Neural progenitor cell (in vitro differentiated cells): ENCODE results near the gene CTNNA3. TPM values are rescaled to one million over a fixed set of nuclear protein-coding genes. Genes with fewer than 3 reads are reported as not detected.

ENCODE experiments used
- DNase-seq: peaks from one replicate; pipeline ENCODE4 v3.0.0-alpha.2; 2016; ENCODE audit warnings: low spot score
- H2AFZ ChIP-seq: fragments of 200-600 bp; sonication (generic); replicated peaks from 2 replicates; pipeline ENCODE4 v1.6.1; 2016; ENCODE audit warnings: antibody characterized with exemption
- H3F3A ChIP-seq: fragments of 200-600 bp; sonication (generic); 2 replicates; pipeline ENCODE4 v1.6.1; 2016; ENCODE audit warnings: antibody characterized with exemption, low read depth
- H3K27ac ChIP-seq: fragments of 200-600 bp; sonication (generic); 2 replicates; pipeline ENCODE4 v1.5.1; 2016; ENCODE audit warnings: mild to moderate bottlenecking
- H3K27me3 ChIP-seq: fragments of 200-600 bp; sonication (generic); 2 replicates; pipeline ENCODE4 v1.6.1; 2016; ENCODE audit warnings: mild to moderate bottlenecking, moderate library complexity
- H3K36me3 ChIP-seq: fragments of 200-600 bp; sonication (generic); 2 replicates; pipeline ENCODE4 v1.5.1; 2016
- H3K4me1 ChIP-seq: fragments of 200-600 bp; sonication (generic); 2 replicates; pipeline ENCODE4 v1.6.1; 2016; ENCODE audit warnings: mixed run types
- H3K4me2 ChIP-seq: fragments of 200-600 bp; sonication (generic); 2 replicates; pipeline ENCODE4 v1.6.1; 2016
- H3K4me3 ChIP-seq: fragments of 200-600 bp; sonication (generic); 2 replicates; pipeline ENCODE4 v1.5.1; 2016
- H3K79me2 ChIP-seq: fragments of 200-600 bp; sonication (generic); 2 replicates; pipeline ENCODE4 v1.6.1; 2016; ENCODE audit warnings: low read depth
- H3K9ac ChIP-seq: fragments of 200-600 bp; sonication (generic); 2 replicates; pipeline ENCODE4 v1.6.1; 2016
- H3K9me3 ChIP-seq: fragments of 200-600 bp; sonication (generic); 2 replicates; pipeline ENCODE4 v1.5.1; 2016; ENCODE audit warnings: low read depth
- H4K20me1 ChIP-seq: fragments of 200-600 bp; sonication (generic); 2 replicates; pipeline ENCODE4 v1.6.1; 2016; ENCODE audit warnings: low read depth
- H3K27ac Mint-ChIP-seq: 3 replicates; pipeline ENCODE4 v1.8.0; 2021; ENCODE audit warnings: mixed read lengths
- H3K27me3 Mint-ChIP-seq: 2 replicates; pipeline ENCODE4 v1.8.0; 2022; ENCODE audit warnings: low read depth, mild to moderate bottlenecking, inconsistent platforms, moderate library complexity, mixed read lengths; ENCODE audit not compliant: insufficient read depth
- H3K36me3 Mint-ChIP-seq: 3 replicates; pipeline ENCODE4 v1.8.0; 2021; ENCODE audit warnings: mixed read lengths
- H3K4me1 Mint-ChIP-seq: 3 replicates; pipeline ENCODE4 v1.8.0; 2021; ENCODE audit warnings: mixed read lengths
- H3K4me3 Mint-ChIP-seq: 3 replicates; pipeline ENCODE4 v1.8.0; 2021; ENCODE audit warnings: mild to moderate bottlenecking, moderate library complexity, mixed read lengths
- H3K9me3 Mint-ChIP-seq: 3 replicates; pipeline ENCODE4 v1.8.0; 2020; ENCODE audit warnings: mixed read lengths
- EZH2 ChIP-seq: fragments of 200-600 bp; sonication (generic); IDR thresholded peaks from 2 replicates; pipeline ENCODE4 v1.6.1; 2017; ENCODE audit warnings: antibody characterized with exemption, mild to moderate bottlenecking, moderate library complexity
- EZH2phosphoT487 ChIP-seq: fragments of 200-600 bp; sonication (generic); IDR thresholded peaks from 2 replicates; pipeline ENCODE4 v1.6.1; 2017; ENCODE audit warnings: antibody characterized with exemption
- total RNA-seq: library from RNA; depleted of rRNA; stranded (reverse); fragments of >200 nt; gene quantifications from 2 replicates; pipeline ENCODE4 v1.2.3, GENCODE V29; 2015; ENCODE audit warnings: low replicate concordance
- TF ChIP-seq, protein P1 (sequence below): fragments of 200-600 bp; sonication (generic); IDR thresholded peaks from 2 replicates; pipeline ENCODE4 v1.5.1; 2017; ENCODE audit warnings: antibody characterized with exemption, mild to moderate bottlenecking

The CTNNA3 gene
- total RNA-seq, 1 donor from 2014 or later = 12.9 TPM

DNA sequence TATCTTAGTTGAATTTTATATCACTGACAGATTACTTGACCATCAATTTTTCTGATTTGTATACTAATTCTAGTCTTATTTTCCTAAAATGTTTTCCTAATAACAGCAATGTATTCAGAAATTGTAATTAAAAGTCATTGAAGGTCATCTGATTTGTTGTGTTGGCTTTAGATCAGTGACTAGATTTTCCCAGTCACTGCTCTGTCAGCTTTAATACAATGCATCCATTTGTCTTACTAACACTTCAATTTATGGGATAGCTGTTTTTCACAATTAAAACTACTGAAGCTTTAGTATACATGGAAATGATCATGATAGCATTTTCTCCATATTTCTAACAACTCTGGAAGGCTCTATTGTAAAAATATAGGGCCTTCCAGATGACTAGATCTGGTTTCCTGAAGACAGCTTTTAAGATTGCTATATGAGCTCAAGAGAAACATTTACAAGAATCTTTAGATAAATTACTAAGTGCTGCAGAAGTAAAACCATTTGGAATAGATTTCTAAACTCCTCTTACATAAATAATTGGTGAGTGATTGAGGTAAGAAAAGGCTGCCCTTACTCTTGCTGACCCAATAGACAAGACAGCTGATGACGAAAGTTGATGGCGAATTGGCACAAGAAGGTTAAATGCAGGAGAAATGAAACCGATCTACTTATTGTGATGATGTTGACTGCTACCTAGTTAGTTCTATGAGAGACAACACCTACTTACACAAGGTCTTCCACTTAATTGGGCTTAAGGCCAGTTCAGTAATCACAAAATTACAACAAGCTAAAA lies 696.0 kb downstream of the CTNNA3 start:
- no peak overlapping the region for H3K4me3 ChIP-seq
- H3K9me3 ChIP-seq = no peaks in the 10 kb centered on the region
- H3K4me1 ChIP-seq = no peaks in the 10 kb centered on the region
- no peaks in the 10 kb centered on the region for H3K4me1 Mint-ChIP-seq
- H3K9ac ChIP-seq = no peak overlapping the region
- no peaks in the 10 kb centered on the region for H3K9me3 Mint-ChIP-seq
- TF ChIP-seq EZH2 (no peak), EZH2phosphoT487 (no peak)
- TF ChIP-seq, protein P1, sequence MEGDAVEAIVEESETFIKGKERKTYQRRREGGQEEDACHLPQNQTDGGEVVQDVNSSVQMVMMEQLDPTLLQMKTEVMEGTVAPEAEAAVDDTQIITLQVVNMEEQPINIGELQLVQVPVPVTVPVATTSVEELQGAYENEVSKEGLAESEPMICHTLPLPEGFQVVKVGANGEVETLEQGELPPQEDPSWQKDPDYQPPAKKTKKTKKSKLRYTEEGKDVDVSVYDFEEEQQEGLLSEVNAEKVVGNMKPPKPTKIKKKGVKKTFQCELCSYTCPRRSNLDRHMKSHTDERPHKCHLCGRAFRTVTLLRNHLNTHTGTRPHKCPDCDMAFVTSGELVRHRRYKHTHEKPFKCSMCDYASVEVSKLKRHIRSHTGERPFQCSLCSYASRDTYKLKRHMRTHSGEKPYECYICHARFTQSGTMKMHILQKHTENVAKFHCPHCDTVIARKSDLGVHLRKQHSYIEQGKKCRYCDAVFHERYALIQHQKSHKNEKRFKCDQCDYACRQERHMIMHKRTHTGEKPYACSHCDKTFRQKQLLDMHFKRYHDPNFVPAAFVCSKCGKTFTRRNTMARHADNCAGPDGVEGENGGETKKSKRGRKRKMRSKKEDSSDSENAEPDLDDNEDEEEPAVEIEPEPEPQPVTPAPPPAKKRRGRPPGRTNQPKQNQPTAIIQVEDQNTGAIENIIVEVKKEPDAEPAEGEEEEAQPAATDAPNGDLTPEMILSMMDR = no peak
- no peak overlapping the region for H3K4me3 Mint-ChIP-seq
- H3K79me2 ChIP-seq = no peaks in the 10 kb centered on the region
- no peak for DNase-seq
- no peak overlapping the region for H3K27ac ChIP-seq
- H3F3A ChIP-seq = no peaks in the 10 kb centered on the region
- H2AFZ ChIP-seq = no peak overlapping the region
- H3K36me3 ChIP-seq = no peaks in the 10 kb centered on the region
- H3K27me3 ChIP-seq = no peaks in the 10 kb centered on the region
- no peak overlapping the region for H3K4me2 ChIP-seq
- no peaks in the 10 kb centered on the region for H4K20me1 ChIP-seq
- H3K27ac Mint-ChIP-seq = no peak overlapping the region
- H3K36me3 Mint-ChIP-seq = no peaks in the 10 kb centered on the region
- H3K27me3 Mint-ChIP-seq = no peaks in the 10 kb centered on the region

DNA sequence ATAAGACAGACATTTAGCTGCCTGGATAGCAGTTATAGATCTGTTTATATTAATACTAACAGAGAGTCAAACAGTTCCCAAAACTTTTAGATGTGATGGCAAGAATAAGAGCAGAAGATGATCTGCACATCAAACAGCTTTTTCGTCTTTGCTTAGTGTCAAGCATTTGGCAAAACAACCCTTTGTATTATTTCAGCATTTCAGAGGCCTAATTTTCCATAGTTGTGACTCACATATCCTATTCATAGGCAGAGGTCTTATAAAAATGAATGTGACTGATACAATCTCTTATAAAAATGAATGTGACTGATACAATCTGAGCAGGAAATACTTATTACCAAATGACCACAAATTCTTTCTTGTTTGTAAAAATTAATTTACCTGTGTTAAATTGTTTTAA lies 699.0 kb downstream of the CTNNA3 start:
- Histone ChIP-seq H3K27ac (no peak overlapping the region), H3K27me3 (no peaks in the 10 kb centered on the region), H3K79me2 (no peaks in the 10 kb centered on the region), H3F3A (no peaks in the 10 kb centered on the region), H3K4me1 (no peaks in the 10 kb centered on the region), H3K9ac (no peak overlapping the region), H3K4me3 (no peak overlapping the region), H3K36me3 (no peaks in the 10 kb centered on the region), H3K4me2 (no peak overlapping the region), H4K20me1 (no peaks in the 10 kb centered on the region), H2AFZ (no peak overlapping the region), H3K9me3 (no peaks in the 10 kb centered on the region)
- Mint-ChIP-seq H3K27ac (no peak overlapping the region), H3K36me3 (no peaks in the 10 kb centered on the region), H3K4me1 (no peaks in the 10 kb centered on the region), H3K27me3 (no peaks in the 10 kb centered on the region), H3K4me3 (no peak overlapping the region), H3K9me3 (no peaks in the 10 kb centered on the region)
- DNase-seq = no peak
- TF ChIP-seq EZH2phosphoT487 (no peak), EZH2 (no peak)
- TF ChIP-seq, protein P1 = no peak

DNA sequence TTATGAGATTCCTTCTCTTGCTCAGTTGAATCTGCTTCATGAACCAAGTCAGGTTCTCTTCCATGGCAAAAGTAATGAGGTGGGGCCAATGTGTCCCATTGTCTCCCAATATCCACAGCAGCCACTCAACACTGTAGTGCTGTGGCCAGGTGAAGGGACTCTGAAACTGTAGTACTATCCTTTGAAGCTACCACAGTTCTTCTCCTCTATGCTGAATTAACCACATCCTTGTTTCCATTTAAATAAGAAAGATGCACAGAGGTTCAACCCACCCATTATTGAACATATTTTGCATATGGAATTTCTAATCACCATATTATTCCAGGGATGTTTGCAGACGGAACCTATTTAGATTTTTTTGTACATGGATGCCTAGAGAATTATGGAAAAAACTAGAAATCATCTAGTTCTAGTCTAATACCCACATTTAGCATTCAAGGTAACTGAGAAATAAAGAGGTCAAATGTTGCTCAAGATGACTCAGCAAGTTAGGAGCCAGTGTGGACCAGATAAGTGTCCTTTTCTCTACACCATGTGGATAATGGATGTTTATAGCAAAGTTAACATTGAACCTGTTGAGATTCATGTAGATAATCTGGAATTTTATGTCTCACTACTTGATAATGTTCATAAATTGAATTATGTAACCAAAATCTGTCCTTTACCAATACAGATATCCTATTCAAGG lies 705.7 kb downstream of the CTNNA3 start:
- Histone ChIP-seq H3K9ac (no peak overlapping the region), H3F3A (no peaks in the 10 kb centered on the region), H3K4me3 (no peak overlapping the region), H4K20me1 (no peaks in the 10 kb centered on the region), H3K27me3 (no peaks in the 10 kb centered on the region), H3K79me2 (no peaks in the 10 kb centered on the region), H2AFZ (no peak overlapping the region), H3K9me3 (no peaks in the 10 kb centered on the region), H3K27ac (no peak overlapping the region), H3K36me3 (no peaks in the 10 kb centered on the region), H3K4me1 (no peaks in the 10 kb centered on the region), H3K4me2 (no peak overlapping the region)
- no peaks in the 10 kb centered on the region for H3K4me1 Mint-ChIP-seq
- H3K27ac Mint-ChIP-seq = no peak overlapping the region
- H3K27me3 Mint-ChIP-seq = no peaks in the 10 kb centered on the region
- TF ChIP-seq EZH2 (no peak), EZH2phosphoT487 (no peak)
- TF ChIP-seq, protein P1 = no peak
- no peak for DNase-seq
- H3K4me3 Mint-ChIP-seq = no peak overlapping the region
- no peaks in the 10 kb centered on the region for H3K36me3 Mint-ChIP-seq
- no peaks in the 10 kb centered on the region for H3K9me3 Mint-ChIP-seq
